ENCODE measurements around the gene BMERB1.
A peak's percentile ranks its signal among the peaks of the same experiment; 100 is the strongest.
"Not testable (repeated sequence)": the region's sequence is repeated elsewhere in the genome, so short reads cannot be mapped to it uniquely, and the experiment has no call there.

BMERB1 gene

GRCh38 chr16:15426796-15427195, 7.6 kb upstream of the BMERB1 start:
- no peak overlapping the region for H3K4me3 ChIP-seq (ENCODE audit: low read length)
- H3K9ac ChIP-seq (ENCODE audit: low read length) = no peak overlapping the region
- DNase-seq (ENCODE audit: low read depth) = no peak
- H3K4me1 ChIP-seq (ENCODE audit: control insufficient read depth, insufficient read depth, low read length) = no peaks in the 10 kb centered on the region
- H3K27me3 ChIP-seq (replicated peaks; ENCODE audit: control insufficient read depth, insufficient read depth, low read length) = no peaks in the 10 kb centered on the region
- H3K9me3 ChIP-seq (ENCODE audit: control insufficient read depth, low read length) = no peaks in the 10 kb centered on the region
- no peaks in the 10 kb centered on the region for H3K36me3 ChIP-seq (ENCODE audit: control insufficient read depth, insufficient read depth, low read length, severe bottlenecking)

GRCh38 chr16:15427648-15428239, 6.6 kb upstream of the BMERB1 start:
- Histone ChIP-seq H3K4me3 (ENCODE audit: low read length) (peak overlapping the region; percentile 31), H3K9me3 (ENCODE audit: control insufficient read depth, low read length) (no peaks in the 10 kb centered on the region), H3K27me3 (replicated peaks; ENCODE audit: control insufficient read depth, insufficient read depth, low read length) (no peaks in the 10 kb centered on the region), H3K36me3 (ENCODE audit: control insufficient read depth, insufficient read depth, low read length, severe bottlenecking) (no peaks in the 10 kb centered on the region), H3K9ac (ENCODE audit: low read length) (no peak overlapping the region), H3K4me1 (ENCODE audit: control insufficient read depth, insufficient read depth, low read length) (no peaks in the 10 kb centered on the region)
- peak; percentile 95 for DNase-seq (ENCODE audit: low read depth)

GRCh38 chr16:15430884-15431283, 3.5 kb upstream of the BMERB1 start:
- not testable (repeated sequence) for H3K4me1 ChIP-seq (ENCODE audit: control insufficient read depth, insufficient read depth, low read length); H3K27me3 ChIP-seq (replicated peaks; ENCODE audit: control insufficient read depth, insufficient read depth, low read length); DNase-seq (ENCODE audit: low read depth); H3K9ac ChIP-seq (ENCODE audit: low read length); H3K9me3 ChIP-seq (ENCODE audit: control insufficient read depth, low read length); H3K36me3 ChIP-seq (ENCODE audit: control insufficient read depth, insufficient read depth, low read length, severe bottlenecking); H3K4me3 ChIP-seq (ENCODE audit: low read length)

GRCh38 chr16:15434079-15434424, 336 bp upstream of the BMERB1 start:
- no peak for DNase-seq (ENCODE audit: low read depth)
- Histone ChIP-seq H3K27me3 (replicated peaks; ENCODE audit: control insufficient read depth, insufficient read depth, low read length) (no peaks in the 10 kb centered on the region), H3K9ac (ENCODE audit: low read length) (peak overlapping the region; percentile 85), H3K4me1 (ENCODE audit: control insufficient read depth, insufficient read depth, low read length) (peaks cover 7% of the 10 kb centered on the region), H3K9me3 (ENCODE audit: control insufficient read depth, low read length) (no peaks in the 10 kb centered on the region), H3K36me3 (ENCODE audit: control insufficient read depth, insufficient read depth, low read length, severe bottlenecking) (no peaks in the 10 kb centered on the region), H3K4me3 (ENCODE audit: low read length) (peak overlapping the region; percentile 88)

- Histone ChIP-seq H3K4me1 (ENCODE audit: control insufficient read depth, insufficient read depth, low read length) (peaks cover 18% of the 10 kb centered on the region), H3K36me3 (ENCODE audit: control insufficient read depth, insufficient read depth, low read length, severe bottlenecking) (no peaks in the 10 kb centered on the region), H3K27me3 (replicated peaks; ENCODE audit: control insufficient read depth, insufficient read depth, low read length) (no peaks in the 10 kb centered on the region), H3K4me3 (ENCODE audit: low read length) (peak overlapping the region; percentile 88), H3K9ac (ENCODE audit: low read length) (peak overlapping the region; percentile 85), H3K9me3 (ENCODE audit: control insufficient read depth, low read length) (no peaks in the 10 kb centered on the region)
- peak; percentile 67 for DNase-seq (ENCODE audit: low read depth)
Measured at GRCh38 chr16:15435216-15435864, 952 bp downstream of the BMERB1 start.

- H3K4me1 ChIP-seq (ENCODE audit: control insufficient read depth, insufficient read depth, low read length) = peaks cover 41% of the 10 kb centered on the region
- H3K4me3 ChIP-seq (ENCODE audit: low read length) = no peak overlapping the region
- H3K9me3 ChIP-seq (ENCODE audit: control insufficient read depth, low read length) = no peaks in the 10 kb centered on the region
- no peaks in the 10 kb centered on the region for H3K27me3 ChIP-seq (replicated peaks; ENCODE audit: control insufficient read depth, insufficient read depth, low read length)
- no peaks in the 10 kb centered on the region for H3K36me3 ChIP-seq (ENCODE audit: control insufficient read depth, insufficient read depth, low read length, severe bottlenecking)
- peak overlapping the region; percentile 27 for H3K9ac ChIP-seq (ENCODE audit: low read length)
- DNase-seq (ENCODE audit: low read depth) = no peak
Measured at GRCh38 chr16:15439102-15439501, 4.7 kb downstream of the BMERB1 start.

- Histone ChIP-seq H3K27me3 (replicated peaks; ENCODE audit: control insufficient read depth, insufficient read depth, low read length) (no peaks in the 10 kb centered on the region), H3K4me3 (ENCODE audit: low read length) (peak overlapping the region; percentile 40), H3K9me3 (ENCODE audit: control insufficient read depth, low read length) (no peaks in the 10 kb centered on the region), H3K4me1 (ENCODE audit: control insufficient read depth, insufficient read depth, low read length) (peaks cover 41% of the 10 kb centered on the region), H3K9ac (ENCODE audit: low read length) (peak overlapping the region; percentile 27), H3K36me3 (ENCODE audit: control insufficient read depth, insufficient read depth, low read length, severe bottlenecking) (no peaks in the 10 kb centered on the region)
- no peak for DNase-seq (ENCODE audit: low read depth)
Measured at GRCh38 chr16:15439521-15439920, 5.1 kb downstream of the BMERB1 start.

GRCh38 chr16:15440852-15441251, 6.5 kb downstream of the BMERB1 start:
- DNase-seq (ENCODE audit: low read depth) = peak; percentile 69
- Histone ChIP-seq H3K9me3 (ENCODE audit: control insufficient read depth, low read length) (no peaks in the 10 kb centered on the region), H3K4me3 (ENCODE audit: low read length) (peak overlapping the region; percentile 64), H3K27me3 (replicated peaks; ENCODE audit: control insufficient read depth, insufficient read depth, low read length) (no peaks in the 10 kb centered on the region), H3K36me3 (ENCODE audit: control insufficient read depth, insufficient read depth, low read length, severe bottlenecking) (no peaks in the 10 kb centered on the region), H3K9ac (ENCODE audit: low read length) (peak overlapping the region; percentile 67), H3K4me1 (ENCODE audit: control insufficient read depth, insufficient read depth, low read length) (peaks cover 35% of the 10 kb centered on the region)

- peak; percentile 63 for DNase-seq (ENCODE audit: low read depth)
- H3K9ac ChIP-seq (ENCODE audit: low read length); H3K36me3 ChIP-seq (ENCODE audit: control insufficient read depth, insufficient read depth, low read length, severe bottlenecking); H3K27me3 ChIP-seq (replicated peaks; ENCODE audit: control insufficient read depth, insufficient read depth, low read length); H3K9me3 ChIP-seq (ENCODE audit: control insufficient read depth, low read length); H3K4me3 ChIP-seq (ENCODE audit: low read length): not testable (repeated sequence)
- peaks cover 34% of the 10 kb centered on the region for H3K4me1 ChIP-seq (ENCODE audit: control insufficient read depth, insufficient read depth, low read length)
Measured at GRCh38 chr16:15442140-15442539, 7.8 kb downstream of the BMERB1 start.

- Histone ChIP-seq H3K36me3 (ENCODE audit: control insufficient read depth, insufficient read depth, low read length, severe bottlenecking) (no peaks in the 10 kb centered on the region), H3K4me3 (ENCODE audit: low read length) (no peak overlapping the region), H3K9ac (ENCODE audit: low read length) (no peak overlapping the region), H3K4me1 (ENCODE audit: control insufficient read depth, insufficient read depth, low read length) (peaks cover 34% of the 10 kb centered on the region), H3K9me3 (ENCODE audit: control insufficient read depth, low read length) (no peaks in the 10 kb centered on the region), H3K27me3 (replicated peaks; ENCODE audit: control insufficient read depth, insufficient read depth, low read length) (no peaks in the 10 kb centered on the region)
- no peak for DNase-seq (ENCODE audit: low read depth)
Measured at GRCh38 chr16:15443753-15444152, 9.4 kb downstream of the BMERB1 start.

- Histone ChIP-seq H3K9ac (ENCODE audit: low read length) (no peak overlapping the region), H3K4me3 (ENCODE audit: low read length) (no peak overlapping the region), H3K9me3 (ENCODE audit: control insufficient read depth, low read length) (no peaks in the 10 kb centered on the region), H3K4me1 (ENCODE audit: control insufficient read depth, insufficient read depth, low read length) (peaks cover 32% of the 10 kb centered on the region), H3K36me3 (ENCODE audit: control insufficient read depth, insufficient read depth, low read length, severe bottlenecking) (no peaks in the 10 kb centered on the region), H3K27me3 (replicated peaks; ENCODE audit: control insufficient read depth, insufficient read depth, low read length) (no peaks in the 10 kb centered on the region)
- DNase-seq (ENCODE audit: low read depth) = no peak
Measured at GRCh38 chr16:15444264-15444663, 9.9 kb downstream of the BMERB1 start.

GRCh38 chr16:15445450-15445849, 11.1 kb downstream of the BMERB1 start:
- no peaks in the 10 kb centered on the region for H3K27me3 ChIP-seq (replicated peaks; ENCODE audit: control insufficient read depth, insufficient read depth, low read length)
- H3K9ac ChIP-seq (ENCODE audit: low read length) = no peak overlapping the region
- H3K4me3 ChIP-seq (ENCODE audit: low read length) = no peak overlapping the region
- DNase-seq (ENCODE audit: low read depth) = no peak
- peaks cover 25% of the 10 kb centered on the region for H3K4me1 ChIP-seq (ENCODE audit: control insufficient read depth, insufficient read depth, low read length)
- no peaks in the 10 kb centered on the region for H3K9me3 ChIP-seq (ENCODE audit: control insufficient read depth, low read length)
- H3K36me3 ChIP-seq (ENCODE audit: control insufficient read depth, insufficient read depth, low read length, severe bottlenecking) = no peaks in the 10 kb centered on the region

All from adipocyte (in vitro differentiated cells).